DOHH2 (cell line): ENCODE results near the gene HOMER3.

Experiments
- H3F3A ChIP-seq: fragments of 200-600 bp; sonication (generic), shearing (Covaris generic); 2 replicates; pipeline ENCODE4 v1.6.0; 2016; ENCODE audit warnings: antibody characterized with exemption, mild to moderate bottlenecking; ENCODE audit not compliant: control insufficient read depth, insufficient read depth
- H3K27ac ChIP-seq: fragments of 200-600 bp; sonication (generic); 2 replicates; pipeline ENCODE4 v1.5.1; 2014; ENCODE audit warnings: low read depth, mild to moderate bottlenecking, low read length, moderate library complexity
- H3K27me3 ChIP-seq: fragments of 200-600 bp; sonication (generic); 2 replicates; pipeline ENCODE4 v1.6.1; 2014; ENCODE audit warnings: mild to moderate bottlenecking, low read length, mixed read lengths; ENCODE audit not compliant: control insufficient read depth
- H3K36me3 ChIP-seq: fragments of 200-600 bp; sonication (generic); 2 replicates; pipeline ENCODE4 v1.6.1; 2014; ENCODE audit warnings: mild to moderate bottlenecking, low read length, moderate library complexity, mixed read lengths; ENCODE audit not compliant: control insufficient read depth
- H3K4me1 ChIP-seq: fragments of 200-600 bp; sonication (generic); 2 replicates; pipeline ENCODE4 v1.6.1; 2014; ENCODE audit warnings: mild to moderate bottlenecking, low read length, mixed read lengths; ENCODE audit not compliant: control insufficient read depth
- H3K4me2 ChIP-seq: fragments of 200-600 bp; sonication (generic); 2 replicates; pipeline ENCODE4 v1.6.0; 2014; ENCODE audit warnings: mild to moderate bottlenecking, low read length, moderate library complexity
- H3K4me3 ChIP-seq: fragments of 200-600 bp; sonication (generic); 2 replicates; pipeline ENCODE4 v1.5.1; 2014; ENCODE audit warnings: mild to moderate bottlenecking, low read length, mixed read lengths
- H3K79me2 ChIP-seq: fragments of 200-600 bp; sonication (generic); 2 replicates; pipeline ENCODE4 v1.6.1; 2014; ENCODE audit warnings: mild to moderate bottlenecking, low read length, mixed read lengths; ENCODE audit not compliant: control insufficient read depth
- H3K9me2 ChIP-seq: fragments of 200-600 bp; sonication (generic); replicated peaks from 2 replicates; pipeline ENCODE4 v1.6.1; 2014; ENCODE audit warnings: mild to moderate bottlenecking, low read length, mixed read lengths; ENCODE audit not compliant: control insufficient read depth
- H3K9me3 ChIP-seq: fragments of 200-600 bp; sonication (generic); 2 replicates; pipeline ENCODE4 v1.6.1; 2014; ENCODE audit warnings: antibody characterized with exemption, low read length, mixed read lengths; ENCODE audit not compliant: control insufficient read depth, insufficient read depth
- H4K20me1 ChIP-seq: fragments of 200-600 bp; sonication (generic); 2 replicates; pipeline ENCODE4 v1.6.0; 2014; ENCODE audit warnings: low read depth, mild to moderate bottlenecking, antibody characterized with exemption, low read length, moderate library complexity; ENCODE audit not compliant: control insufficient read depth, insufficient read depth
- CTCF ChIP-seq: fragments of 200-600 bp; sonication (generic); IDR thresholded peaks from one replicate; pipeline ENCODE4 v1.5.1; 2014; ENCODE audit warnings: antibody characterized with exemption, mild to moderate bottlenecking, low read depth, low read length; ENCODE audit not compliant: poor library complexity, severe bottlenecking
- EZH2phosphoT487 ChIP-seq: fragments of 200-600 bp; sonication (generic); IDR thresholded peaks from 2 replicates; pipeline ENCODE4 v1.6.1; 2017; ENCODE audit warnings: borderline replicate concordance, mild to moderate bottlenecking, antibody characterized with exemption, low read length, moderate library complexity, mixed read lengths

HOMER3 gene

GRCh38 chr19:18943465-18943864 is 2.4 kb upstream of the HOMER3 start:
- Histone ChIP-seq H4K20me1 (no peaks in the 10 kb centered on the region), H3K4me2 (no peak overlapping the region), H3K9me2 (no peaks in the 10 kb centered on the region), H3K4me1 (peaks cover 29% of the 10 kb centered on the region), H3K27ac (no peak overlapping the region), H3K4me3 (no peak overlapping the region), H3K79me2 (no peaks in the 10 kb centered on the region), H3F3A (no peaks in the 10 kb centered on the region), H3K9me3 (no peaks in the 10 kb centered on the region), H3K36me3 (no peaks in the 10 kb centered on the region), H3K27me3 (peaks cover 38% of the 10 kb centered on the region)
- TF ChIP-seq CTCF = no peak
- no peak for TF ChIP-seq EZH2phosphoT487

- no peaks in the 10 kb centered on the region for H3F3A ChIP-seq
- H3K36me3 ChIP-seq = no peaks in the 10 kb centered on the region
- no peaks in the 10 kb centered on the region for H3K9me2 ChIP-seq
- H3K79me2 ChIP-seq = no peaks in the 10 kb centered on the region
- H3K27ac ChIP-seq = no peak overlapping the region
- no peak for TF ChIP-seq CTCF
- TF ChIP-seq EZH2phosphoT487 = no peak
- H3K4me2 ChIP-seq = no peak overlapping the region
- no peak overlapping the region for H3K4me3 ChIP-seq
- no peaks in the 10 kb centered on the region for H3K9me3 ChIP-seq
- no peaks in the 10 kb centered on the region for H4K20me1 ChIP-seq
- H3K4me1 ChIP-seq = peaks cover 25% of the 10 kb centered on the region
- H3K27me3 ChIP-seq = peaks cover 38% of the 10 kb centered on the region
Observed at GRCh38 chr19:18942692-18943091, 1.7 kb upstream of the HOMER3 start.

GRCh38 chr19:18941628-18942354 is 774 bp upstream of the HOMER3 start:
- Histone ChIP-seq H3K4me3 (no peak overlapping the region), H3K27me3 (peaks cover 38% of the 10 kb centered on the region), H3K9me2 (no peaks in the 10 kb centered on the region), H3F3A (no peaks in the 10 kb centered on the region), H3K27ac (no peak overlapping the region), H4K20me1 (no peaks in the 10 kb centered on the region), H3K4me1 (peaks cover 16% of the 10 kb centered on the region), H3K36me3 (no peaks in the 10 kb centered on the region), H3K9me3 (no peaks in the 10 kb centered on the region), H3K79me2 (no peaks in the 10 kb centered on the region), H3K4me2 (no peak overlapping the region)
- TF ChIP-seq CTCF (no peak), EZH2phosphoT487 (no peak)
